B cell (primary cell): ENCODE measurements around the gene RBMX. TPM values are rescaled to one million over a fixed set of nuclear protein-coding genes. Genes with fewer than 3 reads are reported as not detected.

Source experiments
- ATAC-seq: fragments of 200-7000 bp; cut with Tn5 transposase; one replicate; pipeline ENCODE4 v1.10.0; 2021; ENCODE audit warnings: low read depth, mild to moderate bottlenecking, moderate number of reproducible peaks, moderate library complexity
- CTCF ChIA-PET: fragments of 350-600 bp; sonication (Branson Sonifier 250); formaldehyde crosslinking; loops from one replicate; lab custom pipeline; 2021; ENCODE audit warnings: antibody characterized with exemption, inconsistent platforms; lab: Charles Lee
- POLR2A ChIA-PET: fragments of 350-600 bp; sonication (Branson Sonifier 250); formaldehyde crosslinking; loops from one replicate; lab custom pipeline; 2021; ENCODE audit warnings: antibody characterized with exemption; lab: Charles Lee
- DNase-seq: peaks from one replicate; pipeline ENCODE4 v3.0.0; 2013
- H2AFZ ChIP-seq: 2 replicates; pipeline ENCODE4 v1.6.1; 2012; ENCODE audit warnings: mild to moderate bottlenecking, low read depth, low read length; ENCODE audit not compliant: insufficient read depth, poor library complexity, severe bottlenecking
- H3K27ac ChIP-seq, 2 donors: 1 replicate in 1 of 2; 2 replicates in 1 of 2; pipeline ENCODE4 v1.5.1; 2012 to 2013; ENCODE audit warnings: low read length in 2 of 2, mild to moderate bottlenecking in 2 of 2, moderate library complexity in 1 of 2
- H3K27me3 ChIP-seq, 4 experiments: fragments of 200-600 bp in 1 of 4; sonication (generic) in 1 of 4; replicated peaks in 1 of 4; 1 replicate in 2 of 4; 2 replicates in 2 of 4; pipeline versions ENCODE4 v1.6.1 to v1.7.0; 2013 to 2016; ENCODE audit warnings: low read length in 3 of 4, mild to moderate bottlenecking in 2 of 4, mixed read lengths in 1 of 4, moderate library complexity in 1 of 4; ENCODE audit not compliant: insufficient read depth in 4 of 4, control insufficient read depth in 3 of 4; ENCODE audit errors: control extremely low read depth in 1 of 4
- H3K36me3 ChIP-seq, 2 experiments: replicated peaks in 1 of 2; 1 replicate in 1 of 2; 2 replicates in 1 of 2; pipeline versions ENCODE4 v1.6.1 to v1.7.1; 2013; ENCODE audit warnings: low read length in 1 of 2; ENCODE audit not compliant: insufficient read depth in 2 of 2, control insufficient read depth in 1 of 2; ENCODE audit errors: control extremely low read depth in 1 of 2, extremely low read depth in 1 of 2
- H3K4me1 ChIP-seq, 2 donors: fragments of 200-600 bp in 1 of 2; sonication (generic) in 1 of 2; 1 replicate in 1 of 2; 2 replicates in 1 of 2; pipeline versions ENCODE4 v1.5.1 to v1.6.1; 2013 to 2017; ENCODE audit warnings: low read length in 2 of 2; ENCODE audit not compliant: control insufficient read depth in 2 of 2, insufficient read depth in 2 of 2
- H3K4me2 ChIP-seq: replicated peaks from 2 replicates; pipeline ENCODE3; 2012; ENCODE audit warnings: mild to moderate bottlenecking, low read depth, low read length; ENCODE audit not compliant: poor library complexity, severe bottlenecking
- H3K4me3 ChIP-seq, 5 experiments: fragments of 200-600 bp in 1 of 5; sonication (generic) in 1 of 5; 1 replicate in 3 of 5; 2 replicates in 2 of 5; pipeline versions ENCODE4 v1.5.1 to v1.7.0; 2011 to 2016; ENCODE audit warnings: low read length in 4 of 5, mild to moderate bottlenecking in 4 of 5, low read depth in 2 of 5, control low read depth in 1 of 5, moderate library complexity in 1 of 5; ENCODE audit not compliant: insufficient read depth in 1 of 5; ENCODE audit errors: control extremely low read depth in 1 of 5, extremely low read depth in 1 of 5
- H3K79me2 ChIP-seq: fragments of 200-600 bp; sonication (generic); one replicate; pipeline ENCODE4 v1.6.0; 2016; ENCODE audit warnings: low read length; ENCODE audit not compliant: control insufficient read depth, insufficient read depth
- H3K9ac ChIP-seq: fragments of 200-600 bp; sonication (generic); 2 replicates; pipeline ENCODE4 v1.6.1; 2017; ENCODE audit warnings: mild to moderate bottlenecking, low read length, moderate library complexity
- H3K9me3 ChIP-seq, 3 donors: one replicate each; pipeline versions ENCODE4 v1.6.1 to v1.7.1; 2013; ENCODE audit warnings: low read length in 2 of 3; ENCODE audit not compliant: control insufficient read depth in 2 of 3, insufficient read depth in 1 of 3; ENCODE audit errors: control extremely low read depth in 1 of 3
- H4K20me1 ChIP-seq: 2 replicates; pipeline ENCODE4 v1.6.0; 2012; ENCODE audit warnings: mild to moderate bottlenecking, low read length; ENCODE audit not compliant: insufficient read depth, control insufficient read depth, poor library complexity, severe bottlenecking
- H3K27ac Mint-ChIP-seq: one replicate; pipeline ENCODE4 v1.8.0; 2021; ENCODE audit warnings: mixed read lengths
- H3K27me3 Mint-ChIP-seq: one replicate; pipeline ENCODE4 v1.8.0; 2021; ENCODE audit warnings: mixed read lengths
- H3K4me1 Mint-ChIP-seq: one replicate; pipeline ENCODE4 v1.8.0; 2021; ENCODE audit warnings: mixed read lengths
- H3K4me3 Mint-ChIP-seq: one replicate; pipeline ENCODE4 v1.8.0; 2021; ENCODE audit warnings: mixed read lengths
- H3K9me3 Mint-ChIP-seq: one replicate; pipeline ENCODE4 v1.8.0; 2022; ENCODE audit warnings: mixed read lengths; ENCODE audit not compliant: insufficient read depth
- EZH2 ChIP-seq: IDR thresholded peaks from 2 replicates; pipeline ENCODE4 v1.6.1; 2012; ENCODE audit warnings: borderline replicate concordance, low read depth, mild to moderate bottlenecking, moderate library complexity, low read length; ENCODE audit not compliant: insufficient read depth, poor library complexity, severe bottlenecking
- WGBS: methylation state at CpG from one replicate; pipeline ENCODE4 v1.1.5; 2013; ENCODE audit warnings: missing lambda C conversion rate; ENCODE audit not compliant: insufficient coverage; 5-methylcytosine and 5-hydroxymethylcytosine counted together
- intact Hi-C: fragments of 100-400 bp; cut with micrococcal nuclease; formaldehyde crosslinking; loops from one replicate; pipeline ENCODE4 v1.10.0; 2022
- polyA plus RNA-seq: library from polyadenylated mRNA; depleted of rRNA; stranded (reverse); fragments of >200 nt; gene quantifications from 2 replicates; pipeline ENCODE4 v1.2.3, GENCODE V29; 2012
- total RNA-seq, 2 donors: library from RNA; stranded (reverse); fragments of 120-200 nt in 1 of 2; gene quantifications; 1 replicate in 1 of 2; 2 replicates in 1 of 2; pipeline versions ENCODE4 v1.2.3 to v1.2.4, GENCODE V29; 2013 to 2022
- TF ChIP-seq, protein P1 (sequence below): fragments of 200-600 bp; IDR thresholded peaks from one replicate; pipeline ENCODE4 v1.8.0; 2022; ENCODE audit warnings: antibody characterized with exemption, mild to moderate bottlenecking

RBMX gene
- total and polyA plus RNA-seq, 2 donors (not counting 1 experiment from before 2014, with no cell fraction given), result 164 to 239 TPM

DNA sequence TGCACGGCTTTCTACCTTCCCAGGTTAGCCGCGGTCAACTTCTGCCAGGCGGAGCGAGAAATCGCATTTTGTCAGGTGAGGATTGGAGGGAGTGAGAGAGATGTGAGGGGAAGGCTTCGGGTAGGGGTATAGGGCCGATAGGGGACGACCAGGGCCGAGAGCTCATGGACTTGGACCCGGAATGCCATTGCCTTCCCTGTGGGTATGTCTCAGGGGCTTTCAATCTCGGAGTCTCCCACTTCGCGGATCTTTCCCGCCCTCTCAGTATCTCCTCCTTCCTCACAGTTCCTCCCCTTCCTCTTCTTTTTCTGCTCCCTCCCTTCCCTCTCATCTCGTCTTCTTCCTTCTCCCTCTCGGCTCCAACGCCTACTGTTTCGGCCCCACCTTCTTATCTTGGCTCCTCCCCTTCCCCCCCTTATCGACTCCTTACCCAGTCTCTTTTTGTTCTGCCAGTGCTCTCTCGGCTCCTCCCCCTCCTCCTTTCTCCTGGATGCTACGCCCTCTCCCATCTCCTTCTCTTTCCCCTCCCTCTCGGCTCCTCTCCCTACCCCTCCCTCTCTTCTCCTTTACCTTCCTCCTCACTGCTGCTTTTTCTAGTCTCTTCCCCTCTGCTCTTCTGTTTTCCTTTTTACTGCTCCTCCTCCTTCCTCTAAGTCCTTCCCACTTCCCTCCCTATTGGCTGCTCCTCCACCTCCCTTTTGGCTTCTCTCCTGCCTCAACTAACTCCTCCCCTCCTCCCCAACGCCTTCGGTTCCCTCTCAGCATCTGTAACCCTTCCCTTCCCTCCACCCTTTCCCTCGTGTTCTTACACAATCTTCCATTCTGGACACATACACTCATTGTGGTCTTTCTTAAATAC is 29.4 kb upstream of the RBMX start:
- Histone ChIP-seq H4K20me1 (no peaks in the 10 kb centered on the region), H3K36me3 (no peaks in the 10 kb centered on the region), H3K79me2 (no peaks in the 10 kb centered on the region), H3K27me3 (no peaks in the 10 kb centered on the region), H3K4me3 (peak overlapping the region; percentile 71 to 84 (median 80)), H2AFZ (peak overlapping the region; percentile 79), H3K4me1 (peaks cover 4 to 5% of the 10 kb centered on the region in 2 donors), H3K4me2 (peak overlapping the region; percentile 83), H3K9ac (peak overlapping the region; percentile 80), H3K9me3 (no peaks in the 10 kb centered on the region), H3K27ac (peak overlapping the region; percentile 75 to 91)
- ATAC-seq (peak; percentile 69), DNase-seq (peak; percentile 75)
- TF ChIP-seq EZH2, result no peak
- TF ChIP-seq, protein P1, sequence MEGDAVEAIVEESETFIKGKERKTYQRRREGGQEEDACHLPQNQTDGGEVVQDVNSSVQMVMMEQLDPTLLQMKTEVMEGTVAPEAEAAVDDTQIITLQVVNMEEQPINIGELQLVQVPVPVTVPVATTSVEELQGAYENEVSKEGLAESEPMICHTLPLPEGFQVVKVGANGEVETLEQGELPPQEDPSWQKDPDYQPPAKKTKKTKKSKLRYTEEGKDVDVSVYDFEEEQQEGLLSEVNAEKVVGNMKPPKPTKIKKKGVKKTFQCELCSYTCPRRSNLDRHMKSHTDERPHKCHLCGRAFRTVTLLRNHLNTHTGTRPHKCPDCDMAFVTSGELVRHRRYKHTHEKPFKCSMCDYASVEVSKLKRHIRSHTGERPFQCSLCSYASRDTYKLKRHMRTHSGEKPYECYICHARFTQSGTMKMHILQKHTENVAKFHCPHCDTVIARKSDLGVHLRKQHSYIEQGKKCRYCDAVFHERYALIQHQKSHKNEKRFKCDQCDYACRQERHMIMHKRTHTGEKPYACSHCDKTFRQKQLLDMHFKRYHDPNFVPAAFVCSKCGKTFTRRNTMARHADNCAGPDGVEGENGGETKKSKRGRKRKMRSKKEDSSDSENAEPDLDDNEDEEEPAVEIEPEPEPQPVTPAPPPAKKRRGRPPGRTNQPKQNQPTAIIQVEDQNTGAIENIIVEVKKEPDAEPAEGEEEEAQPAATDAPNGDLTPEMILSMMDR, result no peak
- POLR2A ChIA-PET, result interaction anchor here (0.7 to 1.8 kb wide), 2 partner anchors 30 to 199 kb away, joined by 3 to 12 read pairs; partner anchors contain the start of gene RBMX
- intact Hi-C loops, result loop anchor here (1.0 kb wide), 2 partner anchors 30 to 413 kb away; partner anchors contain the start of genes HTATSF1 and RBMX
- Mint-ChIP-seq H3K4me1 (peaks cover 7% of the 10 kb centered on the region), H3K9me3 (no peaks in the 10 kb centered on the region), H3K4me3 (peak overlapping the region; percentile 95), H3K27me3 (no peaks in the 10 kb centered on the region), H3K27ac (peak overlapping the region; percentile 92)
- WGBS, result 0% methylated on average over 18 of the region's 26 CpGs
- CTCF ChIA-PET, result interaction anchor here (1.5 kb wide), 2 partner anchors 31 to 143 kb away, joined by 5 to 6 read pairs; no protein-coding TSS in a partner anchor
